Endothelial cell of umbilical vein (primary cell): Measurements from ENCODE around the gene ITPR1. TPM values are rescaled to one million over a fixed set of nuclear protein-coding genes. Genes with fewer than 3 reads are reported as not detected.

ENCODE experiments used
- BruUV-seq: library from RNA; stranded (reverse); fragments of 400-500 nt; replicated peaks from 2 replicates; lab custom pipeline; 2021; lab: Mats Ljungman, UMichigan
- CTCF ChIA-PET: fragments of 300-600, 350-600 bp; sonication (Branson Sonifier 250); formaldehyde crosslinking; loops from one replicate; lab custom pipeline; 2021; ENCODE audit warnings: antibody characterized with exemption, inconsistent platforms; lab: Charles Lee
- POLR2A ChIA-PET: fragments of 300-600, 350-600 bp; sonication (Branson Sonifier 250); formaldehyde crosslinking; loops from one replicate; lab custom pipeline; 2021; ENCODE audit warnings: antibody characterized with exemption, inconsistent platforms; lab: Charles Lee
- DNase-seq: peaks from one replicate; pipeline ENCODE4 v3.0.0-alpha.2; 2011; ENCODE audit warnings: low read depth, low spot score
- FAIRE-seq: peaks from 2 replicates; lab custom pipeline; 2011; peaks lifted over from hg19 to GRCh38; lab: Jason Lieb, UNC
- H2AFZ ChIP-seq: 2 replicates; pipeline ENCODE4 v1.6.0; 2012; ENCODE audit warnings: low read depth, low read length, control low read depth, inconsistent platforms
- H3K27ac ChIP-seq: 2 replicates; pipeline ENCODE4 v1.5.1; 2011; ENCODE audit warnings: low read depth, mild to moderate bottlenecking, control low read depth, low read length, moderate library complexity; ENCODE audit not compliant: insufficient read depth
- H3K27me3 ChIP-seq, 2 experiments: 2 replicates each; pipeline versions ENCODE4 v1.6.0 to v1.6.1; 2011; ENCODE audit warnings: low read length in 2 of 2, mixed read lengths in 1 of 2; ENCODE audit not compliant: control insufficient read depth in 2 of 2, insufficient read depth in 2 of 2
- H3K36me3 ChIP-seq, 2 experiments: 2 replicates in 1 of 2; 3 replicates in 1 of 2; pipeline ENCODE4 v1.5.1; 2011; ENCODE audit warnings: low read length in 2 of 2, mild to moderate bottlenecking in 1 of 2, moderate library complexity in 1 of 2; ENCODE audit not compliant: control insufficient read depth in 2 of 2, insufficient read depth in 2 of 2; ENCODE audit errors: extremely low read depth in 1 of 2
- H3K4me1 ChIP-seq: 3 replicates; pipeline ENCODE4 v1.5.1; 2011; ENCODE audit warnings: mild to moderate bottlenecking, low read length; ENCODE audit not compliant: control insufficient read depth, insufficient read depth; ENCODE audit errors: extremely low read depth
- H3K4me2 ChIP-seq: 2 replicates; pipeline ENCODE4 v1.6.1; 2011; ENCODE audit warnings: low read length, control low read depth, mixed read lengths; ENCODE audit not compliant: insufficient read depth
- H3K4me3 ChIP-seq, 3 experiments: fragments of 200-600 bp in 1 of 3; sonication (generic), shearing (Covaris generic) in 1 of 3; replicated peaks in 1 of 3; 2 replicates each; pipeline ENCODE4 v1.5.1; 2011 to 2016; ENCODE audit warnings: control low read depth in 3 of 3, low read length in 3 of 3, mild to moderate bottlenecking in 2 of 3, inconsistent platforms in 1 of 3, low read depth in 1 of 3, moderate library complexity in 1 of 3; ENCODE audit not compliant: insufficient read depth in 1 of 3
- H3K79me2 ChIP-seq: 2 replicates; pipeline ENCODE4 v1.6.0; 2012; ENCODE audit warnings: low read length, inconsistent platforms; ENCODE audit not compliant: control insufficient read depth, insufficient read depth
- H3K9ac ChIP-seq: replicated peaks from 2 replicates; pipeline ENCODE3; 2011; ENCODE audit warnings: low read length, control low read depth; ENCODE audit not compliant: insufficient read depth; ENCODE audit errors: extremely low read depth
- H3K9me1 ChIP-seq: replicated peaks from 3 replicates; pipeline ENCODE4 v1.6.0; 2011; ENCODE audit warnings: mild to moderate bottlenecking, low read length; ENCODE audit not compliant: control insufficient read depth, insufficient read depth; ENCODE audit errors: extremely low read depth
- H3K9me3 ChIP-seq: replicated peaks from 2 replicates; pipeline ENCODE4 v1.5.1; 2012; ENCODE audit warnings: low read length, inconsistent platforms; ENCODE audit not compliant: control insufficient read depth, insufficient read depth
- H4K20me1 ChIP-seq: replicated peaks from 2 replicates; pipeline ENCODE3; 2011; ENCODE audit warnings: mild to moderate bottlenecking, low read length; ENCODE audit not compliant: control insufficient read depth, insufficient read depth; ENCODE audit errors: extremely low read depth
- EZH2 ChIP-seq: IDR thresholded peaks from 2 replicates; pipeline ENCODE4 v1.6.1; 2012; ENCODE audit warnings: borderline replicate concordance, low read depth, mild to moderate bottlenecking, moderate library complexity, low read length, inconsistent platforms; ENCODE audit not compliant: severe bottlenecking
- FOS ChIP-seq: IDR thresholded peaks from 2 replicates; pipeline ENCODE4 v1.6.1; 2011; ENCODE audit warnings: mild to moderate bottlenecking, low read length, moderate library complexity, borderline replicate concordance; ENCODE audit not compliant: insufficient read depth
- GATA2 ChIP-seq: IDR thresholded peaks from 2 replicates; pipeline ENCODE4 v1.7.0; 2011; ENCODE audit warnings: low read depth, mild to moderate bottlenecking, moderate library complexity, mixed read lengths, low read length; ENCODE audit not compliant: insufficient read length, insufficient read depth
- JUN ChIP-seq: IDR thresholded peaks from 2 replicates; pipeline ENCODE4 v1.6.1; 2011; ENCODE audit warnings: borderline replicate concordance, low read depth; ENCODE audit not compliant: insufficient read length, insufficient read depth
- MYC ChIP-seq: IDR thresholded peaks from one replicate; pipeline ENCODE4 v1.6.1; 2011; ENCODE audit warnings: mild to moderate bottlenecking, low read depth, low read length
- POLR2A ChIP-seq: IDR thresholded peaks from 2 replicates; pipeline ENCODE4 v1.6.1; 2012; ENCODE audit warnings: low read depth, mild to moderate bottlenecking, control low read depth, low read length
- POLR2AphosphoS5 ChIP-seq: IDR thresholded peaks from 2 replicates; pipeline ENCODE4 v1.6.1; 2012; ENCODE audit warnings: low read depth, mild to moderate bottlenecking, control low read depth, low read length, moderate library complexity; ENCODE audit not compliant: insufficient read depth
- dilution Hi-C: fragments of 300-500 bp; cut with MboI; formaldehyde crosslinking; loops from one replicate; pipeline ENCODE4 v1.15.0; 2019; ENCODE audit warnings: low sequenced_read_pairs; ENCODE audit not compliant: extremely low pct_ligation_motif_present
- intact Hi-C: fragments of 100-400 bp; cut with micrococcal nuclease; formaldehyde crosslinking; loops from one replicate; pipeline ENCODE4 v1.10.0; 2022
- polyA plus RNA-seq, 4 experiments: library from polyadenylated mRNA; depleted of rRNA in 3 of 4; stranded (reverse) in 3 of 4; unstranded in 1 of 4; fragments of >200 nt; gene quantifications; 2 replicates each; pipeline versions ENCODE4 v1.2.1 to v1.2.3, GENCODE V29; 2011 to 2012; ENCODE audit warnings: missing spikeins in 1 of 4
- total RNA-seq: library from RNA; stranded (reverse); gene quantifications from 2 replicates; pipeline ENCODE4 v1.2.3, GENCODE V29; 2021
- TF ChIP-seq, protein P1 (sequence below), 2 donors: IDR thresholded peaks; 1 replicate in 1 of 2; 2 replicates in 1 of 2; pipeline ENCODE4 v1.5.1; 2011; ENCODE audit warnings: low read length in 2 of 2, mild to moderate bottlenecking in 2 of 2, moderate library complexity in 2 of 2, control low read depth in 1 of 2, inconsistent platforms in 1 of 2, low read depth in 1 of 2; ENCODE audit not compliant: insufficient read depth in 1 of 2; ENCODE audit errors: extremely low read depth in 1 of 2
- TF ChIP-seq, protein P2 (sequence below): IDR thresholded peaks from 2 replicates; pipeline ENCODE4 v1.6.1; 2011; ENCODE audit not compliant: insufficient read depth, insufficient read length

ITPR1 gene
- total and polyA plus RNA-seq, 2 donors (not counting 3 experiments of a cell fraction or from before 2014, with no cell fraction given): 5.1 to 16.1 TPM

DNA sequence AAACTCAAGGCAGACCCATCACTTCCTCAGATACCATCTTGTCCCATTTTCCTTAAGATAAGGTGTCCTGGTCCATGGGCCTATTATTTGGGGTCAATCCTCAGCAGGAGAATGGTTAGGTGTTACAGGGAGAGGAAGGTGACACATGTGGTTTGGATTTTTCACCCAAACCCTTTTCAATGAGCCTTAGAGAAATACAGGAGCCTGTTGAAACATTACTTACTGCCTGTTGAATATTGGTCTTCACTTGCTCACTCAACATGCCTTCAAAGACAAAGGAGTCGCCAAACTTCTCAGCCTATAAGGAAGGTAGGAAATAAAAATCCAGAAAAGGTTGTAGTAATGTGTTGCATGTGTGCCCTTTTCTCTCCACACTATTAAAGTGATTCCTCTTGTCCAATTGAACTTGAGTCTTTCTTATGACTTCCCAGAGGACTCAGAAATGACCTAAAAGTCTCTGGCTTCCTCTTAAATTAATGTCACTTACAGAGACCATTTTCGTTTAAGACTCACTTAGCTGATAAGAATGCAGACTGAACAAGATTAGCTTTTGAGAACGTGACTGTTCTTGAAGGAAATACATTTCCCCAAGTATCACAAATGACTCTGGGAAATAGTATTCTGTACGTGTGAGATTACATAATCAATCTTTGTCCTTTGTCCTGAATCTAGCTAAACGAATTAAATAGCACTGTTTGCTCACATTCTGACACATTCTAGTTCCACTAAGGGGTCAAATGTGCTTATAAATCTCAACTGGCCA is 43.9 kb upstream of the ITPR1 start:
- FAIRE-seq: no peak
- TF ChIP-seq JUN: no peak
- TF ChIP-seq, protein P1, sequence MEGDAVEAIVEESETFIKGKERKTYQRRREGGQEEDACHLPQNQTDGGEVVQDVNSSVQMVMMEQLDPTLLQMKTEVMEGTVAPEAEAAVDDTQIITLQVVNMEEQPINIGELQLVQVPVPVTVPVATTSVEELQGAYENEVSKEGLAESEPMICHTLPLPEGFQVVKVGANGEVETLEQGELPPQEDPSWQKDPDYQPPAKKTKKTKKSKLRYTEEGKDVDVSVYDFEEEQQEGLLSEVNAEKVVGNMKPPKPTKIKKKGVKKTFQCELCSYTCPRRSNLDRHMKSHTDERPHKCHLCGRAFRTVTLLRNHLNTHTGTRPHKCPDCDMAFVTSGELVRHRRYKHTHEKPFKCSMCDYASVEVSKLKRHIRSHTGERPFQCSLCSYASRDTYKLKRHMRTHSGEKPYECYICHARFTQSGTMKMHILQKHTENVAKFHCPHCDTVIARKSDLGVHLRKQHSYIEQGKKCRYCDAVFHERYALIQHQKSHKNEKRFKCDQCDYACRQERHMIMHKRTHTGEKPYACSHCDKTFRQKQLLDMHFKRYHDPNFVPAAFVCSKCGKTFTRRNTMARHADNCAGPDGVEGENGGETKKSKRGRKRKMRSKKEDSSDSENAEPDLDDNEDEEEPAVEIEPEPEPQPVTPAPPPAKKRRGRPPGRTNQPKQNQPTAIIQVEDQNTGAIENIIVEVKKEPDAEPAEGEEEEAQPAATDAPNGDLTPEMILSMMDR (IDR thresholded peaks at IDR 0.05; ENCODE audit: extremely low read depth in 1 of 2, insufficient read depth in 1 of 2, low read depth in 1 of 2, low read length in 2 of 2): no peak
- no peak for TF ChIP-seq POLR2AphosphoS5
- no peak for TF ChIP-seq POLR2A
- TF ChIP-seq MYC: no peak
- TF ChIP-seq GATA2: no peak
- no peak for TF ChIP-seq EZH2
- no peak for TF ChIP-seq FOS
- TF ChIP-seq, protein P2, sequence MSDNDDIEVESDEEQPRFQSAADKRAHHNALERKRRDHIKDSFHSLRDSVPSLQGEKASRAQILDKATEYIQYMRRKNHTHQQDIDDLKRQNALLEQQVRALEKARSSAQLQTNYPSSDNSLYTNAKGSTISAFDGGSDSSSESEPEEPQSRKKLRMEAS: no peak
- Histone ChIP-seq H2AFZ (no peak overlapping the region), H3K4me2 (no peak overlapping the region), H3K4me3 (no peak overlapping the region), H4K20me1 (no peaks in the 10 kb centered on the region), H3K79me2 (no peaks in the 10 kb centered on the region), H3K27me3 (no peaks in the 10 kb centered on the region), H3K9ac (no peak overlapping the region), H3K36me3 (peaks cover 0 to 3% of the 10 kb centered on the region in 2 experiments), H3K27ac (no peak overlapping the region), H3K9me3 (no peaks in the 10 kb centered on the region), H3K9me1 (no peaks in the 10 kb centered on the region), H3K4me1 (no peaks in the 10 kb centered on the region)
- BruUV-seq: no TSS peak
- intact Hi-C loops (no loop called here), dilution Hi-C loops (no loop called here)
- POLR2A ChIA-PET: no interaction called here
- CTCF ChIA-PET: interaction anchor here (0.9 kb wide), 1 partner anchor 99 kb away, joined by 3 read pairs; no protein-coding TSS in a partner anchor
- no peak for DNase-seq
